Activated CD8-positive, alpha-beta memory T cell treated with anti-CD3 and anti-CD28 coated beads for 36 hours (primary cell): ENCODE results near the gene SHC3. TPM values are rescaled to one million over a fixed set of nuclear protein-coding genes. Genes with fewer than 3 reads are reported as not detected.

Source experiments
- CTCF ChIA-PET: fragments of 350-600 bp; sonication (Branson Sonifier 250); formaldehyde crosslinking; loops from one replicate; lab custom pipeline; 2021; ENCODE audit warnings: antibody characterized with exemption; lab: Charles Lee
- POLR2A ChIA-PET: fragments of 350-600 bp; sonication (Branson Sonifier 250); formaldehyde crosslinking; loops from one replicate; lab custom pipeline; 2021; ENCODE audit warnings: antibody characterized with exemption; lab: Charles Lee
- total RNA-seq, 2 experiments: library from RNA; stranded (reverse); gene quantifications; one replicate each; pipeline ENCODE4 v1.2.3, GENCODE V29; 2021

Gene SHC3
- total RNA-seq, 2 experiments from 2014 or later, result not detected

- POLR2A ChIA-PET, result no interaction called here
- CTCF ChIA-PET, result no interaction called here
Measured at GRCh38 chr9:89166852-89167251, 11.8 kb downstream of the SHC3 start.

- ChIA-PET POLR2A (no interaction called here), CTCF (no interaction called here)
Measured at GRCh38 chr9:89165880-89166279, 12.7 kb downstream of the SHC3 start.

- CTCF ChIA-PET, result no interaction called here
- POLR2A ChIA-PET, result no interaction called here
Measured at GRCh38 chr9:89165341-89165740, 13.3 kb downstream of the SHC3 start.

- POLR2A ChIA-PET, result no interaction called here
Measured at GRCh38 chr9:89161221-89161620, 17.4 kb downstream of the SHC3 start.

GRCh38 chr9:89160806-89161205 lies 17.8 kb downstream of the SHC3 start:
- ChIA-PET CTCF (no interaction called here), POLR2A (interaction anchor here (0.5 kb wide), 1 partner anchor 851 kb away, joined by 3 read pairs; no protein-coding TSS in a partner anchor)

More at GRCh38 chr9:89161221-89161620, 17.4 kb downstream of the SHC3 start:
- CTCF ChIA-PET, result no interaction called here

GRCh38 chr9:89154651-89155336 lies 23.8 kb downstream of the SHC3 start:
- ChIA-PET POLR2A (no interaction called here), CTCF (no interaction called here)

GRCh38 chr9:89154218-89154617 lies 24.4 kb downstream of the SHC3 start:
- ChIA-PET CTCF (no interaction called here), POLR2A (no interaction called here)

- ChIA-PET CTCF (no interaction called here), POLR2A (no interaction called here)
Measured at GRCh38 chr9:89153232-89154017, 25.2 kb downstream of the SHC3 start.

- ChIA-PET CTCF (no interaction called here), POLR2A (no interaction called here)
Measured at GRCh38 chr9:89149726-89150125, 28.9 kb downstream of the SHC3 start.

GRCh38 chr9:89145097-89145496 lies 33.5 kb downstream of the SHC3 start:
- ChIA-PET POLR2A (no interaction called here), CTCF (no interaction called here)

- CTCF ChIA-PET, result no interaction called here
- POLR2A ChIA-PET, result no interaction called here
Measured at GRCh38 chr9:89144238-89144637, 34.4 kb downstream of the SHC3 start.

- POLR2A ChIA-PET, result no interaction called here
Measured at GRCh38 chr9:89143266-89143665, 35.4 kb downstream of the SHC3 start.

GRCh38 chr9:89139455-89139854 lies 39.2 kb downstream of the SHC3 start:
- CTCF ChIA-PET, result no interaction called here
- POLR2A ChIA-PET, result no interaction called here

More at GRCh38 chr9:89143266-89143665, 35.4 kb downstream of the SHC3 start:
- CTCF ChIA-PET, result no interaction called here

GRCh38 chr9:89138463-89139390 lies 39.9 kb downstream of the SHC3 start:
- POLR2A ChIA-PET, result no interaction called here
- CTCF ChIA-PET, result no interaction called here

GRCh38 chr9:89137542-89138462 lies 40.8 kb downstream of the SHC3 start:
- ChIA-PET CTCF (no interaction called here), POLR2A (no interaction called here)

- CTCF ChIA-PET, result no interaction called here
- POLR2A ChIA-PET, result no interaction called here
Measured at GRCh38 chr9:89135591-89136166, 42.9 kb downstream of the SHC3 start.

- POLR2A ChIA-PET, result no interaction called here
Measured at GRCh38 chr9:89134709-89135108, 43.9 kb downstream of the SHC3 start.

GRCh38 chr9:89122949-89123348 lies 55.7 kb downstream of the SHC3 start:
- CTCF ChIA-PET, result no interaction called here
- POLR2A ChIA-PET, result no interaction called here

More at GRCh38 chr9:89134709-89135108, 43.9 kb downstream of the SHC3 start:
- CTCF ChIA-PET, result no interaction called here
